AG20443 (cell line): ENCODE measurements around the gene MYH10.
A peak's percentile ranks its signal among the peaks of the same experiment; 100 is the strongest.
"Not testable (repeated sequence)": the region's sequence is repeated elsewhere in the genome, so short reads cannot be mapped to it uniquely, and the experiment has no call there.

ENCODE experiments used
- DNase-seq: peaks from one replicate; pipeline ENCODE4 v3.0.0; 2012; ENCODE audit warnings: low spot score, mixed read lengths

Gene MYH10

DNA sequence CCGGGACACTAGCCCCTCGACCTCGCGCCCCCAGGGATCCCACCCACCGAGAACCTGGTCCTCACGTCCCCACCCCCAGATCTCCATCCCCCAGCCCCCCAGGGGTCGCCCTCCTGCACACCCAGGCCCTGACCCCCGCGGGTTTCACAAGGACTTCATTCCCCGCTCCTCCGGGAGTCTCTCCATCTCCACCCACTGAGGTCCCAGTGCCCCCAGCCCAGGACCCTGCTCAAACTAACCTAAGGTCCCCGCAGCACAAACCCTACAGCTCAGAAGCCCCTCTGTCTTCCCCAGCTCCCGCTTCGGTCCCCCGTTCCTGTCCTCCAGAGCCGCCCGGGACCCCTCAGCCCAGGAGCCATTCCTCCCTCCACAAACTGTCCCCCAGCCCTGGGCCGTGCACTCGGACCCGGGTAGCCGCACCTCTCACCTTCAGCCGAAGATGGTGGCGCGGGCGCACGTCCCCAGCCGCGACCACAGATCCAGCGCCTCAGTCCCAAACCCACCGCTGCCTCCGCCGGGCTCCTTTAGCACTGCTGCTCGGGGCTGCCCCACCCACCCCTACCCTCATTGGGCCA is at the start of gene MYH10:
MYH10 (minus strand) TSS at position 499 of the 575 bp plus-strand sequence. CDS start 7,479 bp downstream, outside the sequence.
- DNase-seq, result no peak

DNA sequence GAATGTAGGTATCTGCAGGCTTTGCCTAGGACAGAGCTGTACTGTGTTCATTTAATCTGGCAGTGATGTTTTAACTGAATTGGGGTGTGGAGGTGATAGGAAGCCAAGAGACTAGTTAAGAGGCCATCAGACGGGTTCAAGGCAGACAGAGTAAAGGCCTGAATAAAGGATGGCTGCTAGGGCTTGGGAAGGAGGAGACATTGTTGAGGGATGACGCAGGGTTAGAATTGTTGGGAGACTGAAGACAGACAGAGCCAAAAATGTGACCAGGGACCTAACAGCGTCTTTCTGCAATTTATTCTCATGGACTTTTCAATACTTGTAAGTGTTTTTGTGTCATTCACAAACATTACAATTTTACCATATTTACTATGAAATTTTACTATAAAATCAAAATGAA is 48.6 kb upstream of the MYH10 start:
- no peak for DNase-seq

DNA sequence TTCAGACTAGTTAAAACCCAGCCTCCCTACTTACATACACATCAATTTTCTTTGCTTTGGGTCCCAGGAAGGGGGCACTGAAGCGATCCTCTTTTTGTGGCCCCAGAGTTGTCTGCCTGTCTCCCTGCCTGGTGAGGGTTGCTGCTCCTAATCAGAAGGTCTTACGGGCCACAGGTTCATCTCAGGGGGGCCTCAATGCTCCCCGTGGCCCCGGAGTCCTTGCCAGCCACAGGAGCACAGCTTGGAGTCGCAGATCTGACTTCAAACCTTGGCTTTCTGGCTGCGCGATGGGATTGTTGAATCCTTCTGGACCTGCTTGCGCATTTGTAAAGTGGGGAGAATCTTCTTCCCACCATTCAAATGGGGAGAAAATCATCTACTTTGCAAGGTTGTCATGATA is 44.8 kb upstream of the MYH10 start:
- no peak for DNase-seq

DNA sequence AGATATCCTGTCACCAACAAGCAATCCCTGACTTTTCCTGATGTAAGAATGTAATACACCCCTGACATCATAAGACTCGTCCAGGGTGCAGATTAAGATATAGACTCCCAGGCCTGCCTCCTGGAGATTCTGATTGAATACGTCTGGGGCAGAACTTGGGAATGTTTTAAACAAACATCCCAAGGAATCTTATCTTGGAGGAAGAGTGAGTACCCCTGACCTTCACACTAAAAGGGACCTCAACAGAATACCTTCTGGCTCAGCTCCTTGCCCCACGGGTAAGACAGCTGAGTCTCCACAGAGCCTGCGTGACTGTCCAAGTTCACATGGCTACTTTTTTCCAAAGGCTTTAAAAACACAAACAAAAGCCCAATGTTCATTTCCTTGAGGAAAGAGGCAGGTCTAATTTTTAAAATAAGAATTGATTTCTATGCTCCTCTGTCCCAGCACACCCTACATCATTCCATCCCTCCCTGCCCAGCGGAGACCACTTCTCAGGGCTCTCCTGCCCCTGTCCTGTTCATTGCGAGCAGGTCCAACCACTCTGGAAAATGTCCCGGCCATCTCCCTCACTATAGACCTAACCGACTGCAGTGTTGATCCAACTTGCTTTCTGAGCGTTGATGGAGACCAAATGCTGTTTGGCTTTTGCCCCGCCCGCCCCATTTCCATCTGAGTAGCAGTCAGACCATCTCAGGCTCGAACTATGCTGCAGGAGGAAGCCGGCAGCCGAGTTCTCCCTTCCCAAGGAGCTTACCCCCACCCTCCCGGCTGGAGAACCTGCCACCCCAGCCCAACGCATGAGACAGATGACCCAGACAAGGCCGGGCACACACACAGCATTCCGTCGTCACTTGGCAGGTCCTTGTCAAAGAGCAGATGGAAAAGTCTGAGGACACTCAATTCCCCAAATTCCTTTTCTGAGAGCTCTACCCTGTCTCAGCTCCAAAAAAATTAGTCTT is 44.1 kb upstream of the MYH10 start:
- DNase-seq, result peak; percentile 73

DNA sequence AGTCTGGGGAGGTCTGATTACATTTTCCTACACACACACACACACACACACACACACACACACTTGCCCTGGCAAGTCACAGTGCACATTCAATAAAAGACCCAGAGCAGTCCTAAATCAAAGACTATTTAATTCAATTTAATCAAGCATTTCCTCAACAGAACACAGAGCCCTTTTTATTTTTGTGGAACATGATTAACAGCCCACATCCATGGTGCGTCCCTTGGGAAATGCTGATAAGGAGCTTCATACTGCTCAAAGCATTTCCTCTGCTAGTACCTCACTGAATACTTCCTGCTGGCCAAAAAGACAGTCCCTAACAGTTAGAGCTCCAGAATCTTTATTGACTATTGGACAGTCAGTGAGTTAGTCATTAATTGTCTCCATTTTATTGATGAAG is 43.1 kb upstream of the MYH10 start:
- DNase-seq, result peak; percentile 69

DNA sequence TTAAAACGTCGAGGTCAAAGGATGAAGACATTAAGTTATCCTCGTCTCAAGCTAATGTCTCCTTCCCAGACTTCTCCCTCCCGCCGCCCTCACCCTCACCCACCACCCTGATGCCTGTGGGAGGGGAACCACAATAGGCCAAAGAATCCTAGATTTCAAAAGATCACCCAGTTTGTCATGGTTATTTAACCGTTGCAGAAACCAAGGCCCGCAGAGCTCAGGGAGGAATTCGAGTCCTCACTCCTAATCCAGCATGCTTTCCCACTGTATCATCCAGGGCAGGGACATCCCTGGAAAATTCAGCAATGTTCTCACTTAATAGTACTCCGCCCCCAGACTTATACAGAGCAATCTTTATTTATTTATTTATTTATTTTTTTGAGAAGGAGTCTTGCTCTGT is 41.8 kb upstream of the MYH10 start:
- no peak for DNase-seq

DNA sequence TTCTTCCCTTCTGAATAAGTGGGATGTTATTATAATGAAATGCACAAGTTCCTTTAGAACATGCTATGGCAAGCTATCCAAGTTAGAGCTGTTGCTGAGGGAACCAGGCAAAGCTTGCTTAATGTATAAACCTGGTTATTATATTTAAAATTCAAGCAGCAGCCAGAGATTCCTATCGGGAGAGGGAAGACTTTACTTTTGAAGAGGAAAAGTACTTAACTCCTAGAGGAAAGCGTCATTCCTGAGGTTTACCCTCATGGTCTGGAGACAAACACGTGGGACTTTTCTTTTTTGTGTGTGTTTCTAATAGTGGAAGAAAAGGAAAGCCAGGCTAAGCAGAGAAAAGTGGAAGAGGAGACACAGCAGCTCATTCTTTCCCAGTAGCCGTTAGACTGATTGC is 39.9 kb upstream of the MYH10 start:
- DNase-seq, result no peak

DNA sequence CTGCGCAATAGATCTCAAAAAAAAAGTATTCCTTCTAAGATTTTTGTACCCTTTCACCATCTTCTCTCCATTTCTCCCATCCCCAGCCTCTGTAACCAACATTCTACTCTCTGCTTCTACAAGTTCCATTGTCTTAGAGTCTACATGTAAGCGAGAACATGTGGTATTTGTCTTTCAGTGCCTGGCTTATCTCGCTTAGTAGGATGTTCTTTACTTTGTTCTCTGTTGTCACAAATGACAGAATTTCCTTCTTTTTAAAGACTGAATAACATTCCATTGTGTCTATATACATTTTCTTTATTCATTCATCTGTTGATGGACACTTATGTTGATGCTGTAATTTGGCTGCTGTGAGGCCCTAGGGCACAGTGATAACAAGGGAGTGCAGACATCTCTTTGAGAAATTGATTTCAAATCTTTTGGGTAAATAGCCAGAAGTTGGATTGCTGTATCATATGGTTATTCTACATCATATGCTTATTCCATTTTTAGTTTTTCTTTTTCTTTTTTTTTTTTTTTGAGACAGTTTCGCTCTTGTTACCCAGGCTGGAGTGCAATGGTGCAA is 37.7 kb upstream of the MYH10 start:
- DNase-seq, result no peak

DNA sequence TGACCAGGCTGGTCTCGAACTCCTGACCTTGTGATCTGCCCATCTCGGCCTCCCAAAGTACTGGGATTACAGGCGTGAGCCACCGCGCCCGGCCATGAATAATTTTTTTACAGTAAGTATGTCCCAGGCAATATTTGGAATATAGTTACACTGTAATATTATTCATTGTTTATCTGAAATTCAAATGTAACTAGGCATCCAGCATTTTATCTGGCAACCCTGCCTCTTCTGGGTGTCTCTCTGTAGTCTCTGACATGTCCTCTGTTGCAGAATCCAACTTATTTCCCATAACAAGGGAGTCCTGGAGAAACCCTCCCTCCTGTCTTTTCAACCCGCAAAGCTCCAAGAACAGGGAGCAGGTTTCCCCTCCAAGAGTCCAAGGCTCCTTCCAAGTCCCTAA is 36.9 kb upstream of the MYH10 start:
- DNase-seq, result no peak

DNA sequence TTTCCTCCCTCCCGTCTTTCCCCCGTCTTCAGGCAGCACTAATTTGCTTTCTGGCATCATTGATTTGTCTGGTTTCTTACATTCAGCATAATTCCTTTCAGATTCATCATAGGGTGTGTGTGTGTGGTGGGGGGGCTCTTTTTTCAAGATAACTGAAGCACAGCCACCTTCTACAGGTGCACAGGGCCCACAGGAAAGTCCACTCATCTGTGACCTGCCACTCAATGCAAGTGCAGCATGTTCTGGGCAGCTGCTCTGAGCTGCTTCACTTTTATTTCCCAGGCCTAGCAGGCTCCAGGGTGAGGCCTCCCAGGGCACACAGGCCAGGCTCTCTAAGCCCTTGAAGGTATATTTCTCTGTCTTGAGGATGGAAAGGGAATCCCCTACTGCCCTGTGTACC is 35.2 kb upstream of the MYH10 start:
- no peak for DNase-seq

DNA sequence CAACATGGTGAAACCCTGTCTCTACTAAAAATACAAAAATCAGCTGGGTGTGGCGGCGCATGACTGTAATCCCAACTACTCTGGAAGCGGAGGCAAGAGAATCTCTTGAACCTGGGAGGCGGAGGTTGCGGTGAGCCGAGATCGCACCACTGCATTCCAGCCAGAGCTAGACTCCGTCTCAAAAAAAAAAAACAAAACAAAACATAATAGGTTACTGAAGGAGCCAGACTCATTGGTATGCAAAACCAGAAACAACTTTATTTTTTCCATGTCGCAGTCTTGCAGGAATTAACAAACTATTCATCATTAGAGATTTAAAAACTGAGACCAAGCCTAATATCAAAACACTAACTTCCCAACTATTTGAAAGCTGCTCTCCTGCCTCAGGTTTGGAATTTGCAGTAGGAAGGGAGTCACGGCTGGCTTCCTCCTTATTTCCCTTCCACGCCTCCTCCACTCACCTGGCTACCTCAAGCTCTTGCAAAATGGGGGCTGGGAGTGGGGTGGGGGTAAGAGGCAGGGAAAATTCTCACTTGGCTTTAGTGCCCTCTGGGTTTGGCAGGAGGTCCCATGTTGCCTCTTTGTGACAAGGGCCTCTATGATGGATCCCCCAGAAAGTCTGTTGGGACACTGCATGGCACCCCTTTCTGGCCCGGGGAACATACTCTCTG is 34.1 kb upstream of the MYH10 start:
- DNase-seq, result no peak

DNA sequence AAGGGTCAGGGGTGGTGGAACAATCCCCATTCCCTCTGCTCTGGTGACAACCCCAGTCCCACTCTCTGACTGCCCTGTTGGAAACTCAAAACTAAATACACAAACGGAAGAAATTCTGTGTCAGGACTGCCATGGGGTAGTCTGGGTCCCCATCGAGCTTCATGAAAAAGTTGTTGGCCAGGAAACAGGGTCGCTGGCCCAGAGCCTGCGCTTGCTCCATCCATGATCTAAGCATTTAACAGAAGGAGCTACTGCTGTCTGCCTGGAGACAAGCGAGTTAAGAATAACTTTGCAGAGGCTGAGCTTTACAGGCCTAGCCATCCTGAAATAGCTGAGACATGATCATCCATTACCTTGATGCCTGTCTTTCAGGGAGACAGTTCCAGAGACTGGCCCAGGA is 32.4 kb upstream of the MYH10 start:
- DNase-seq, result no peak

DNA sequence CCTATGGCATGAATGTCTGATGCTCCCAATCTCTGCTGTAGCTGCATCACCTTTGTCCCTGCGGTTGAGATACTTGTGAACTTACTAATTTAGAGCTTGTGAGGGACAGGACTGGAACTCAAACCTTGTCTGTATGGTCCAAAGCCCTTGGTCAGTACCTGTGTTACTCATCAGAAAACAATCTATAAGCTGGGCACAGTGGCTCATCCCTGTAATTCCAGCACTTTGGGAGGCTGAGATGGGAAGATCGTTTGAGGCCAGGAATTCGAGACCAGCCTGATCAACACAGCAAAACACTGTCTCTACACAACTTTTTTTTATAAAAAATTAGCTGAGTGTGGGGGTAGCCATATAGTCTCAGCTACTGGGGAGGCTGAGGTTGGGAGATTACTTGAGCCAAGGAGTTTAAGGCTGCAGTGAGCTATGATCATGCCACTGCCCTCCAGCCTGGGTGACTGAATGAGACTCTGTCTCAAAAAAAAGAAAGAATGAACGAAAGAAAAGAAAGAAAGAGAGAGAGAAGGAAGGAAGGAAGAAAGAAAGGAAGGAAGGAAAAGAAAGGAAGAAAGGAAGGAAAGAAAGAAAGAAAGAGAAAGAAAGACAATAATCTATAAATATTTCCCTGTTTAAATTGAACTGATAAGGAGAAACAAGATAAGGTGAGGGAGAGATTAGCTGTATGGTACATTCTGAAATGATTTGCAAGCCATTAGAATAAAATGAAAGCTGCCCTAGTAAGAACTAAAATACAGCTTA is 31.7 kb upstream of the MYH10 start:
- DNase-seq, result no peak

DNA sequence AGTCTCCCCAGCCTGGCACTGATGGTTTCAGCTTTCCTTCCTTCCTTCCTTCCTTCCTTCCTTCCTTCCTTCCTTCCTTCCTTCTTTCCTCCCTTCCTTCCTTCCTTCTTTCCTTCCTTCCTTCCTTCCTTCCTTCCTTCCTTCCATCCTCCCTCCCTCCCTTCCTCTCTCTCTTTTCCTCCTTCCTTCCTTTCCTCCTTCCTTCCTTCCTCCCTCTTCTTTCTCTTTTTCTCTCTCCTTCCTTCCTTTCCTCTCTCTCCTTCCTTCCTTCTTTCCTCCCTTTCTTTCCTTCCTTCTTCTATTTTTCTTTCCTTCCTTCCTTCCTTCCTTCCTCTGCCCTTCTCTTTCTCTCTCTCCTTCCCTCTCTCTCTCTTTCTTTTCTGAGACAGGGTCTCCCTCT is 30.2 kb upstream of the MYH10 start:
- not testable (repeated sequence) for DNase-seq

DNA sequence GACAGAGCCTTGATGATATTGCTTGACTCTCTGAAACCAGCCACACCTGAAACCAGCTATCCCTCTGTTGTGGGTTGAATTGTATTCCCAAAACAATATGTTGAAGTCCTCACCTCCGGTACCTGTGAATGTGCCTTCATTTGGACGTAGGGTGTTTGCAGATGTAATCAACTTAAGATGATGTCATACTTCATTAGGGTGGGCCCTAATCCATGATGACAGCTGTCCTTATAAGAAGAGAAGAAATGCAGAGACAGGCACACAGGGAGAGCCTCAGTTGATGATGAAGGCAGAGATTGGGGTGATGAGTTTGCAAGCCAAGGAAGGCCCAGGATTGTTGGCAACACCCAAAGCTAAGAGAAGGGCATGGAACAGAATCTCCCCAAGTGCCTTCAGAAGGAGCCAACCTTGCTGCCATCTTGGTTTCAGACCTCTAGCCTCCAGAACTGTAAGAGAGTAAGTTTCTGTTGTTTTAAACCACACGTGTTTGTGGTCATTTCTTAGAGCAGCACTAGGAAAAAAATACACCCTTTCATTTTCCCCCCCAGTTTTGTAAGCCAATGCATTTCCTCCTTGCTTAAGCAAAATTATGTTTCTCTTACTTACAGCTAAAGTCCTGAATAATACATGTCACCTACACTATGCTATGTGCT is 29.4 kb upstream of the MYH10 start:
- DNase-seq, result no peak

DNA sequence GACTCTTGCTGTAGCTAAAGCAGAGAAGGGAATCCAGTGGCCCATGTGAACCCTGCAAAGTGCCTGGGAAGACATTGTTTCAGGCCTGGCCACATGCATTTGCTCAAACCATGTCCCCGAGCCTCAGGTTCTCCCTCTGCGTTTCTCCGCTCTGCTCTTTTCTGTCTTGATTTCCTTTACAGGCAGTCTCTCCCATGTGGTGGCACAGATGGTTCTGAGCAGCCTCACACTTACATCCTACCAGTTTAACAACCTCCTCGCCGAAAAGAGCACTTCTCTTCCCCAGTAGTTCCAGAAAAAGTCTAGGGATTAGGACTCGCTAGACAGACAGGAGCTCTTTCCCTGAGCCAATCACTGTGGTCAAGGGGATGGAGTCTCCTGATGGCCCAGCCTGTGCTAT is 28.3 kb upstream of the MYH10 start:
- no peak for DNase-seq

DNA sequence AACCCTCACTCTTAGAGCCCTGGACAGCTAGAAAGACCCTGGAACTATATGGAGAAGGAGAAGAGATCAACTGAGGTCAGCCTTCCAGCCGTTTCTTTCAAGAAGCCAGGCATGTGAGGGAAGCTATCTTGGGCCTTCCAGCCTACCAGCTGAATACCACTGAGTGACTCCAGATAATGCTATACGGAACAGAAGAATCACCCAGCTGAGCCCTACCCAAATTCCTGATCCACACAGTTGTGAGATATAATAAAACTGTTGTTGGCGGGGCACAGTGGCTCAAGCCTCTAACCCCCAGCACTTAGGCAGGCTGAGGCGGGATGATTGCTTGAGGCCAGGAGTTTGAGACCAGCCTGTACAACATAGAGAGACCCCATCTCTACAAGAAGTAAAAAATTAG is 26.2 kb upstream of the MYH10 start:
- DNase-seq, result no peak

DNA sequence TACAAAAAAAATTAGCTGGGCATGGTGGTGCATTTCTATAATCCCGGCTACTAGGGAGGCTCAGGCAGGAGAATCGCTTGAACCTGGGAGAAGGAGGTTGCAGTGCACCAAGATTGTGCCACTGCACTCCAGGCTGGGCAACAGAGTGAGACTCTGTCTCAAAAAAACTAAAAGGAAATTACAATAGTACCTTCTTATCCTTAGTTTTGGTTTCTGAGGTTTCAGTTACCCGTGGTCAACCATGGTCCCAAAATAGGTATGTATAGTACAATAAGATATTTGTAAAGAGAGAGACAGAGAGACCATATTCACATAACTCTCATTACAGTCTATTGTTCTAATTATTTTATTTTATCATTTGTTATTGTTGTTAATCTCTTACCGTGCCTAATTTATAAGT is 24.3 kb upstream of the MYH10 start:
- no peak for DNase-seq

DNA sequence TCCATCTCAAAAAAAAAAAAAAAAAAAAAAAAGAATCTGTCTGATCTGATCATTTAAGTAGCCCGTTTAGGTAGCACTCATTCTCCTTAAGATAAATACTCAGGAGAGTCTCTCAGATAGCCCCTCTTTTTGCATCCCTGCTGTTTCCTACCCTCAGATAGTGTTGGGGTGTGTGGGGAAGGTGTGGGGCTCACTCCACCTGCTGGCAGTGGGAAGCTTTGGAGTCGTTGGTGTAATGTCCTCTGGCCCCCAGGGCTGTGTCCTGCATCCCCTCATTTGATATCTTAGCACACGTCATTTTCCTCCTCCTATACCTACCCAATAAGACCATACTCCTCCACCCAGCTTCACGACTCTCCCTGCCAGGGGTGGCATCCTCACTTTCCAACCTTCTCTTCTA is 20.5 kb upstream of the MYH10 start:
- no peak for DNase-seq

DNA sequence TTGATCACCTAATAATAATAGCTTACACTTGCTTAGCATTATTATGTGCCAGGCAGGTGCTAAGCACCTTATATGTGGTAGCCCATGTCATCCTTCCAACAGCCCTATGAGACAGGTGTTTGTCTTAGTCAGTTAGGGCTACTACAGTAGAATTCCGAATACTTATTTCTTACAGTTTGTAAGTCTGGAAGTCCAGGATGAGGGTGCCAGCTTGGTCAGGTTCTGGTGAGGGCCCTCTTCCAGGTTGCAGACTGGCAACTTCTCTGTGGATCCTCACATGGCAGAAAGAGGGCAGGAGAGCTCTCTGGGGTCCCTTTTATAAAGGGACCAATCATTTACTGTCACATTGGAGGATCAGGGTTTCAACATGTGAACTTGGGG is 19.6 kb upstream of the MYH10 start:
- DNase-seq, result no peak
